OCI-LY3 (cell line): ENCODE results near the gene IFRD2.

Experiments
- CTCF ChIP-seq: fragments of 200-600, 300-600 bp; sonication (generic); IDR thresholded peaks from 2 replicates; pipeline ENCODE4 v1.5.1; 2014; ENCODE audit warnings: antibody characterized with exemption, low read length, low read depth
- EZH2phosphoT487 ChIP-seq: fragments of 200-600 bp; shearing (Covaris generic); IDR thresholded peaks from 2 replicates; pipeline ENCODE4 v1.6.1; 2018; ENCODE audit warnings: antibody characterized with exemption, mixed run types, low read depth

DNA sequence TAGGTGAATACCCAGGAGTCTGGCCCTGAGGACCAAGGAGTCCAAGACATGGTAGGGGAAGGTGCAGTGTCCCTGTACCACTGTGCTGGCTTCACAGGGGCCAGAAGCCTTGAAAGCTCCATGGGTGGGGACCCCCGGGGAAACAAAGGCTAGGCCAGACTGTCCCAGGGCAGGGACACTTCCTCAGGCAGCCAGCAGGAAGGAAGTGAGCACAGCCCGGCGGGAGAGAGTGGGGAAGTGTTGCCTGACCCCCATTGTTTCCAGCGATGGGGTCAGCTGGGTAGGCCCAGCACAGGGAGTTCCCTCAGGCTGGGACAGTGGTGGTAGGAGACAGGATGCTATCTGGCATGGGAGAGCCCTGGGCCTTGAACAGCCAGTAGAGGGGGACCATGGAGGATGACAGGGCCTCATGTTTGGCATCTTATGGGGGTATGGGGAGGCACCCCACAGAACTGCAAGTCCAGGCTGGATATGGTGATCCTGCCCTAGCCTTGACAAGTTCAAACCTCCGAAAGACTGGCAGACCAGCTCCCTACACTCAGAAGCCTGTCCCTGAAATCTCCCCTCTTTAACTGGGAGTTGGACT is 31.5 kb upstream of the IFRD2 start:
- TF ChIP-seq CTCF (no peak), EZH2phosphoT487 (no peak)
